Hepatocyte (in vitro differentiated cells): Measurements from ENCODE around the gene ELAVL4.

Experiments used
- CTCF ChIP-seq: fragments of 200-600 bp; sonication (generic); IDR thresholded peaks from 2 replicates; pipeline ENCODE4 v1.5.1; 2016; ENCODE audit warnings: antibody characterized with exemption, mild to moderate bottlenecking; ENCODE audit not compliant: poor library complexity
- EZH2 ChIP-seq: fragments of 200-600 bp; sonication (generic); IDR thresholded peaks from 2 replicates; pipeline ENCODE4 v1.6.1; 2016; ENCODE audit warnings: antibody characterized with exemption, mild to moderate bottlenecking, borderline replicate concordance
- EZH2phosphoT487 ChIP-seq: fragments of 200-600 bp; sonication (generic); IDR thresholded peaks from one replicate; pipeline ENCODE4 v1.6.1; 2018; ENCODE audit warnings: antibody characterized with exemption, mild to moderate bottlenecking, low read depth, moderate library complexity; ENCODE audit not compliant: unreplicated experiment, severe bottlenecking

- TF ChIP-seq EZH2 (no peak), CTCF (no peak), EZH2phosphoT487 (no peak)
Observed at GRCh38 chr1:50246869-50247268, 138.1 kb downstream of the ELAVL4 start.
